ENCODE data around the gene CEBPE. TPM values are rescaled to one million over a fixed set of nuclear protein-coding genes. Genes with fewer than 3 reads are reported as not detected.

Gene CEBPE
- total RNA-seq, 3 donors from 2014 or later, result 0.32 TPM; not detected in 2

DNA sequence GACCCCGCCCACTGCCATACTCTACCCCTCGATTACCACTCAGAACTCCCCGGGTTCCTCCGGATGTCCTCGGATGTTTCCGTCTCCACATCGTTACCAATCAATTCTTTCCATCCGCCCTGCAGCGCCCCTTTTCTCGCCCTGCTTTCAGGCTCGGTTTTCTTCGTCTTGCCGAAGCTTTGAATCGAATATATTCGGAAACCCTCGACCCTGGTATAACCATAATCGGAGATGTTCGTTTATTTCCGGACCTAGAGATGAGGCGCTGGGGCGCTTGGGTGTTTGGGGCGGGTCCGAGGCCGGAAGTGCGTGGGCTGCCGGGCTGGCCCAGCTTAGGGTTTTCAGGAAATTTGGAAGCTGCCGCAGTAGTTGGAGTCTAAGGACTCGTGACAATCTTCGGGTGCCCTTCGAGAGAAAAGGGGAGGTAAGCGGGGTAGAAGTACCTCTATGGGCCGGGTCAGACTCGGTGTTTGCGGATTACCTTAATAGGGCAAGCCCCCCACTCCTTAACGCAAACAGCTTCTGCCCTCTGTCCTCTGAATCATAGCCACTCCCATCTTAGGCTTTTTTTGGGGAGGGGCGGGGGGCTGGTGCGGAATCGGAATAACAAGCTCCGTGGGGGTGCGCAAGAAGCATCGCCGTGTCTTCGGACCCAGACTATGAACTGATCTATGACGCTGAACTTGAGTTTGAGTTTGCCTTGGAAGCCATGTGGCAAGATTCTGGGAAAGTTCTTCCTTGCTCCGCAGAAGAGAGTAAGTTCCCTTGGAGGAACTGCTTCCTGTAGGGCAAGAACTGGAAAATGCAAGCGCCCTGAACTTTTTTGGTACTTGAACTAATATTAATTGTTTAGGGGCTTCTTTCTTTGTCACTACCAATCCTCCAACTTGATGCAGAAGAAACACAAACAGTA lies 23.6 kb downstream of the CEBPE start, which contains the start of gene C14orf119:
Gene C14orf119 (plus strand): TSS at position 310 of the 913 bp plus-strand sequence. CDS start 2,154 bp downstream, outside the sequence.
- Histone ChIP-seq H3K4me1 (peaks cover 0 to 16% of the 10 kb centered on the region in 2 donors), H3K4me3 (peak within 1 kb of the TSS; percentile 68 to 80 (median 74)), H3K9me3 (no peaks in the 10 kb centered on the region), H3K36me3 (no peaks in the 10 kb centered on the region), H3K27ac (peak within 1 kb of the TSS; percentile 98 to 99), H3K27me3 (no peaks in the 10 kb centered on the region)
- intact Hi-C loops (cut with DNase I; ENCODE audit: low total_unique reads), result no loop called here
- TF ChIP-seq POLR2A (IDR thresholded peaks at IDR 0.05) (peak; percentile 68), POLR2AphosphoS5 (IDR thresholded peaks at IDR 0.05) (peak; percentile 6 to 88 (median 61))
- TF ChIP-seq, protein P1, sequence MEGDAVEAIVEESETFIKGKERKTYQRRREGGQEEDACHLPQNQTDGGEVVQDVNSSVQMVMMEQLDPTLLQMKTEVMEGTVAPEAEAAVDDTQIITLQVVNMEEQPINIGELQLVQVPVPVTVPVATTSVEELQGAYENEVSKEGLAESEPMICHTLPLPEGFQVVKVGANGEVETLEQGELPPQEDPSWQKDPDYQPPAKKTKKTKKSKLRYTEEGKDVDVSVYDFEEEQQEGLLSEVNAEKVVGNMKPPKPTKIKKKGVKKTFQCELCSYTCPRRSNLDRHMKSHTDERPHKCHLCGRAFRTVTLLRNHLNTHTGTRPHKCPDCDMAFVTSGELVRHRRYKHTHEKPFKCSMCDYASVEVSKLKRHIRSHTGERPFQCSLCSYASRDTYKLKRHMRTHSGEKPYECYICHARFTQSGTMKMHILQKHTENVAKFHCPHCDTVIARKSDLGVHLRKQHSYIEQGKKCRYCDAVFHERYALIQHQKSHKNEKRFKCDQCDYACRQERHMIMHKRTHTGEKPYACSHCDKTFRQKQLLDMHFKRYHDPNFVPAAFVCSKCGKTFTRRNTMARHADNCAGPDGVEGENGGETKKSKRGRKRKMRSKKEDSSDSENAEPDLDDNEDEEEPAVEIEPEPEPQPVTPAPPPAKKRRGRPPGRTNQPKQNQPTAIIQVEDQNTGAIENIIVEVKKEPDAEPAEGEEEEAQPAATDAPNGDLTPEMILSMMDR (IDR thresholded peaks at IDR 0.05), result peak in 1 of 3 donors; percentile 26
- peak; percentile 99 to 100 for DNase-seq (ENCODE audit: low spot score in 2 of 2)

DNA sequence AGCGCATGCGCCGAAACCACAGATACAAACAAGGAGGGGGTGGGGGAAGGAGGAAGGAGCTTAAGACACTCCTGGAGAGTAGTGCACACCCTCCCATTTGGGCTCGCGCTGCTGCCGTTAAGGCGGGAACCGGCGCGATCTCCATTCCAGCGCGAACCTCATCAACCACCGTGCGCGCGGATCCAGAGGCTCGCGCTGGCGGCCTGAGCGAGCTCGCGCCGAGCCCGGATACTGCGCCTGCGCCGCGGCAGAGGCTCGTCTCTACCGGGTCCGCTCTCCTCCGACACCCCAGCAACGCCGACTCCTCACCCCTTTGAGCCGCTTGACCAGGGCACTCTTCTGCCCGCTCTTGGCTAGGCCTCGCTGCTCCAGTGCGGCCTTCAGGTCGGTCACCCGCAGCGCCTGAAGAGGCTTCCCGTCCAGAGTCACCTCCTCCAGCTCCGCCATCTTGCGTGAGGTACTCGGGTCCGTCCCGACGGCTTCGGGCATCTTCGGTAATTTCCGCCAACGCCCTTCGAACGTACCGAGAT lies 24.3 kb downstream of the CEBPE start, which contains the start of gene ACIN1:
Gene ACIN1 (minus strand): TSS at position 471 of the 530 bp plus-strand sequence. CDS start 24 bp downstream, at position 447.
- Histone ChIP-seq H3K4me3 (peak within 1 kb of the TSS; percentile 68 to 80 (median 74)), H3K4me1 (peaks cover 0 to 16% of the 10 kb centered on the region in 2 donors), H3K27ac (peak within 1 kb of the TSS; percentile 98 to 99), H3K27me3 (no peaks in the 10 kb centered on the region), H3K9me3 (no peaks in the 10 kb centered on the region), H3K36me3 (no peaks in the 10 kb centered on the region)
- peak in 1 of 2 donors; percentile 66 for DNase-seq (ENCODE audit: low spot score in 2 of 2)
- TF ChIP-seq, protein P1 (IDR thresholded peaks at IDR 0.05), result no peak
- peak; percentile 86 for TF ChIP-seq POLR2A (IDR thresholded peaks at IDR 0.05)
- TF ChIP-seq POLR2AphosphoS5 (IDR thresholded peaks at IDR 0.05), result peak; percentile 72 to 96 (median 95)
- intact Hi-C loops (cut with DNase I; ENCODE audit: low total_unique reads), result no loop called here

DNA sequence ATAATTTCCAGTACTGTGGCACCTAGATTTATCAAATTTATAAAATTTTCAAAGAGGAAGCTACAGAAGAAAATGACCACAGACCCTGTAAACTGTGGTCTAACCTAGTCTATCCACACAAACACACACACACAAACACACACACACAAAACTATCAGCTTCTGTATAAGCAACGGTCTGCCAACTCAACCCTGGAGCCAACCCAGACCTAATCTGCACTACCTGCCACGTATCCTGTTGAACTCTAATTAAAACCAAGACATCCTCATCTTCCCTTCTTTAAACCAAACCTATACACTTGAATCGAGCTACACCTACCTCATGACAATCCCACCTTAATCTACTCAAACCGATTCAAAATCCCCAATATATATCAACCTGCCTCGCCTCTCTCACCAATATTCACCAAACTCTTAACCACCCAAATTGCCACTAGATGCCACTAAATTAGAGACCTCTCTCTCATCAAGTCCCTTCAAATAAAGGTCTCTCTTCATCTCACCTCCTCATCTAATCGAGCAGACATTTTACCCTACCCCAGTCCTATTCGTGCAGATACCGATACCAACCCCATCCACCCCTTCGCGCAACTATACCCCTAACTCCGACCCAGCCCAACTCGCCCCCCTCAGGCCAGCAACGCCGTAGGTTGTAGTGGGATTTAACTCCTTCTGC lies 24.9 kb downstream of the CEBPE start:
- intact Hi-C loops (cut with DNase I; ENCODE audit: low total_unique reads), result no loop called here
- Histone ChIP-seq H3K9me3 (no peaks in the 10 kb centered on the region), H3K4me3 (peak overlapping the region; percentile 68 to 80 (median 74)), H3K36me3 (no peaks in the 10 kb centered on the region), H3K27me3 (no peaks in the 10 kb centered on the region), H3K4me1 (peaks cover 0 to 16% of the 10 kb centered on the region in 2 donors), H3K27ac (peak overlapping the region; percentile 96 to 98)
- no peak for TF ChIP-seq POLR2AphosphoS5 (IDR thresholded peaks at IDR 0.05)
- no peak for TF ChIP-seq POLR2A (IDR thresholded peaks at IDR 0.05)
- TF ChIP-seq, protein P1 (IDR thresholded peaks at IDR 0.05), result no peak
- DNase-seq (ENCODE audit: low spot score in 2 of 2), result no peak

DNA sequence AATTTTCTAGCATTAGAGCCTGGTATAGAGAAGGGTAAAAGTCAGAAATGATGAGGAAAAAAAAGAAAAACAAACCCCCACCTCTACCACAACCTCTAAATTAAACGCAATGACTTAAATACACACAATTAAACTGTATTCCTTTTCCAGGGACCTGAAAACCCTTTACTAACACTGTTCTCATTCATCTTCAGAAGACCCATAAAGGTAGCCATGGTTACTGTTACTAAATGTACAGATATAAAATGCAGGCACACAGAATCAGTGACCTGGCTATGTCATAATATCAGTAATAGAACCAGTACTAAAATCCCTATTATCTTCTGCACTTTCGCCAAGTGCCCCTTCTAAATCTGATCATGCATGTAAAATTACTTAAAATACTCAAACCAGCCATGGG lies 25.5 kb downstream of the CEBPE start:
- Histone ChIP-seq H3K4me3 (peak overlapping the region; percentile 68 to 80 (median 74)), H3K4me1 (peaks cover 0 to 16% of the 10 kb centered on the region in 2 donors), H3K27me3 (no peaks in the 10 kb centered on the region), H3K36me3 (no peaks in the 10 kb centered on the region), H3K9me3 (no peaks in the 10 kb centered on the region), H3K27ac (no peak overlapping the region)
- DNase-seq (ENCODE audit: low spot score in 2 of 2), result no peak
- no peak for TF ChIP-seq POLR2AphosphoS5 (IDR thresholded peaks at IDR 0.05)
- TF ChIP-seq, protein P1 (IDR thresholded peaks at IDR 0.05), result no peak
- TF ChIP-seq POLR2A (IDR thresholded peaks at IDR 0.05), result no peak
- intact Hi-C loops (cut with DNase I; ENCODE audit: low total_unique reads), result no loop called here

Data from breast epithelium (tissue), 4 donors.